Umbilical cord (tissue), 2 donors: ENCODE data around the gene FOXP4. TPM values are rescaled to one million over a fixed set of nuclear protein-coding genes. Genes with fewer than 3 reads are reported as not detected.
"Not testable (repeated sequence)": the region's sequence is repeated elsewhere in the genome, so short reads cannot be mapped to it uniquely, and the experiment has no call there.

Source experiments
- DNase-seq: peaks from one replicate; pipeline ENCODE4 v3.0.0-alpha.2; 2015; ENCODE audit warnings: low spot score
- total RNA-seq: library from RNA; depleted of rRNA; stranded (reverse); fragments of >200 nt; gene quantifications from one replicate; pipeline ENCODE4 v1.2.3, GENCODE V29; 2014; ENCODE audit warnings: low replicate concordance; ENCODE audit not compliant: insufficient read depth

The FOXP4 gene
- total RNA-seq, 1 donor from 2014 or later, result 0.72 TPM

DNA sequence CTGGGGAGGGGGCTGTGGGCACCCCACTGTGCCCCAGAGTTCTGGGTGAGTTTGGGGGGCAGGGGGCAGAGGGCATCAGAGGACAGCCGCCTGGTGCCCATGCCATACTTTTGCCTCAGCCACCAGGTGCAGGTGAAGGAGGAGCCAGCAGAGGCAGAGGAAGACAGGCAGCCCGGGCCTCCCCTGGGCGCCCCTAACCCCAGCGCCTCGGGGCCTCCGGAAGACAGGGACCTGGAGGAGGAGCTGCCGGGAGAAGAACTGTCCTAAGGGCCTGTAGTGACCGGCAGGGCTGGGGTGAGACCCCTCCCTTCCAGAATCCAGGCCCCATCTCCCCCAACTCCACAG lies 52.5 kb downstream of the FOXP4 start:
- DNase-seq, result no peak

DNA sequence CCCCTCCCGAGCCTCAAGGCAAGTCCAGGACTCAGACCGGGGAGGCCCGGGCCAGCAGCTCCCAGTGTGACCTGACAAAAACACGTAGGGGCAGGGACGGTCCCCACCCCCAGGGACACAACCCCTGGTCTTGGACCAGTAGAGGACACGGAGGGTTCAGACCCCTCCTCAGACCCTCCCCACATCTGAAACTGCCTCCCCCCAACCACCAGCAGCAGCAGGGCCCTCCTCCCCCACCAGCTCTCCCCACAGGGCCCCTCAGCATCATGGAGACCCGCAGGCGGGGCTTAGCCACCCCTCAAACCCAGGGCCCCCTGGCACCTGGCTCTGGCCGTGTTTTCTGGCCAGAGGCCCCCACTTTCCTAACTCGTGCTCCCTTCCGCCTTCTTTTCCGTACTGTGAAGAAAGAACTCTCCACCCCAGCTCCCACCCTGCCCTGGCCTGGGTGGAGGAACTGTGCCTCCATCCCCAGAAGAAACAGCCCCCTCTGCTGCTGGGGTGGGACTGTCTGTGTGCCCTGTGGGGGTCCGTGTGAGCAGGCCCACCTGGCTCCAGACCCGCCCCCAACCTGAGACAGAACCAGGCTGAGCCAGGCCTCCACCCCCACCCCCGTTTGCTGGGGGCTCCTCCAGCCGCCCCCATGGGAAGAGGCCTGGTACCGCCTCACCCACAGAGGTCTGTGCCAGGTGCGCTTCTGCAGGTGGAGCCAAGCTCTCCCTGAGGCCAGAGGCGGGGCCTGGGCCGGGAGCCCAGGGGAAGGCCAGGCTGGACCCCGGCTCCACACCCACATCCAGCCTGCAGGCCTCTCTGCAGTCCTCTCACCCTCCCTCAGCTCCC lies 53.1 kb downstream of the FOXP4 start:
- DNase-seq, result no peak

DNA sequence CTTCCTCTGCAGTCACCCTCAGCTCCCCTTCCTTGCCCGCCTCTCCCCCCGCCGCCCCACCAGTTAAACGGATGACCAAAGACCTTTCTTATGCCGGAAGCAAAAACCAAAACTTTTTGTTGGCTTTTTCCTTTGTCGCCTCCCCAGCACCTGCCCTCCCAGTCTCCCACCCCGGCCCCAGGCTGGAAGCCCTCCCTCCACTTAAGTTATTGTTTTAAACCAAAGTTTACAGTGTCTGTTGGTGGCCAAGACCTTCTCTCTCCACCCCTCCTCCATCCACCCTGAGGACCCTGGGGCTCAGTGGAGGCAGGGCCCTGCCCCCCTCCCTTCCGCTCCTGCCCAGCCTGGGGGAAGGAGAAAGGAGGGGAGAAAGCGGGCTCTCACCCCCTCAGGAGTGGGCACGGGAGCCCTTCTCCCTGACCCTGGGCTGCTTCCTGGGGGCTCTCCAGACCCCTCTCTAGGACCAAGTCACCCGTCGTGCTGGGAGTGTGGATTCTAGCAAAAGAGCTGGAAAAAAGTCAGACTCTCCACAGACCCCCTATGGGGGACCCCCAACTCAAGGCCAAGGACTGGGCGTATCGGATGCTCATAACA lies 53.8 kb downstream of the FOXP4 start:
- DNase-seq, result no peak

DNA sequence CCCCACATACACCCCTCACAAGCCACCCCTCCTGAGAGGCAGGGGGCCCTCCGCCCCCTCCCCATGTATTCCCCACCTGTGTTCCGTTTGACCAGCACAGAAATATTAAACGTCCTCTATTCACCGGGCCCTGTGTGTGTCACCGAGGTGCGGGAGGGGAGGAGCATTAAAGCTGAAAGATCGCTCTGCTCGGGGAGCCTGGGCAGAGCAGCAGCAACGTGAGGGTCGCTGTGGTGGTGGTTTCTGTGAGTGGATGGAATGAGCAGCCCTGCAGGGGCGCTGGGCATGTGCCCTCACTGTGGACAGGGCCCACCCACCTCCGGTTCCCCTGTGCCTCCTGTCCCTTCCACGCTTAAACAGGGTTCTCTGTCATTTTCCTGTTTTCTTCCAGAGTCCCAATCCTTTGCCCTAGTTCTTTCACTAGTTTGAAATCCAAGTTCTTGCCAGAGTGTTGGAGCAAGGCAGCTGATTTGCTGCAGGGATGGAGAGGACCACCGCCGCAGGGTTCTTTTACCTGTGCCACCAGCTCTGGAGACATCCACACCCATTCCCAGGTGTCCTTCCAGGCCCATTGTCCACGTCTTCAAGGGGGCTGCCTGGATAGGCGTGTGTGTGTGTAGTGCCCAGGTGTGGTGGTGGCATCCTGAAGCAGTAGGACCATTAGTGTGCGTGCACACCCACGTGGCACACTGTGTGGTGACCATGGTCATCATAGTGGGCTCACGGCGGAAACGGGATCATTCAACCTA lies 54.5 kb downstream of the FOXP4 start:
- DNase-seq, result no peak

DNA sequence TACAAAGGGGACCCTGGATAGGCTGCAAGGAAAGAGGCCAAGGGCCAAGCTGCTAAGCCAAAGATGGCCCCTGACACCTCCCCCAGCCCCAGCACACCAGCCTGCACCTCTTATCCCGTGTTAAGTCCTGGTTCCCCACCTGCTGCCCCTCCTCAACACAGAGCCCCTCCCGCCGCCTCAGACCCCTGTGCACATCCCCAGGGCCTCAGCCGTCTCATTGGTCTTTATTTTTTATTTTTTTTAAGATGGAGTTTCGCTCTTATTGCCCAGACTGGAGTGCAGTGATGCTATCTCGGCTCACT lies 55.0 kb downstream of the FOXP4 start:
- DNase-seq, result no peak

DNA sequence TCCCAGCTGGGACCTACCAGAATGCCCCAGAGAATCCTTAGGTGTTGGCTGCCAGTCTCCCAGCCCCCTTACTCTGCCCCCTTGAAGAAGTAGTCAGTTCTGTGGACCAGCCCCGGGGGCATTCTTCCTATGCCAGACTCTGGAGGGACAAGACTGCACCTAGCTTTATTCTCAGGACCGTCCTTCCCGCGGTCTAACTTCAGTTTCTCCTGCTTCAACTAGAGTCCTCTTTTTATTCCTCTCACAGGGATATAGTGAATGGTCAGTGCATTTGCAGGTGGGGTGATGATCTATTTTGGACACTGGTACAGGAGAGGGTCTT lies 56.2 kb downstream of the FOXP4 start:
- DNase-seq, result no peak

DNA sequence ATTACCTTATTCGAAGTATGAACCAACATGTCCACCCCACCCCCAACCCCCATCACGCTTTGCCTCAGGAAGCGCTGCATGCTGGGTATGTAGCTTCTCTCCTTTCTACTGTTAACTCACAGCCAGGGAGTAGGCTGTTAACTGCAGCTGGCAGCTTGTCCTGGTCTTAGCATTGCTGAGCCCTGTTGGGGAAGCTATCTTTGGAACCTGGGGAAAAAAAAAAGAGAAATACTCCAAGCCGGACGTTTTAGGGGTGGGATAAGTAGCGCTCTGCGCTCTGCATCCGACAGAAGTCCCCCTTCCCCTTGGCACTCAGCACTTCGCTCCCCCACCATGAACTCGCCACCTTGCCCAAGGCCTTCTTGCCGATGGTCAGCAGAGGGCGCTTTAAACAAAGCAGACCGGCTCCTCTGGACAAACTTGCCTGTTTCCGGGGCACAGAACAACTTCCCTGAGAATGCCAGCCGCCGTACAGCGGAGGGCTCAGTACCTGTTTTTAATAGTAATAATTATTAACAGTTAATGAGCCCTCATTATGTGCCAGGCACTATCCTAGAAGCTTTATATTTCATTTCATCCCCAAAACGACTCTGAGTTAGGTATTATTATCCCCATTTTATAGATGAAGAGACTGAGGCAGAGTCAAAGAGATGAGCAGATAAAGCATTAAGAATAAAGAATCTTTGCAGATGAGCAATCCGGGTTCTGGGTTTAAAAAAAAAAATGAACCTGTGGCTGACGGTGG lies 56.9 kb downstream of the FOXP4 start:
- DNase-seq, result peak; percentile 93

DNA sequence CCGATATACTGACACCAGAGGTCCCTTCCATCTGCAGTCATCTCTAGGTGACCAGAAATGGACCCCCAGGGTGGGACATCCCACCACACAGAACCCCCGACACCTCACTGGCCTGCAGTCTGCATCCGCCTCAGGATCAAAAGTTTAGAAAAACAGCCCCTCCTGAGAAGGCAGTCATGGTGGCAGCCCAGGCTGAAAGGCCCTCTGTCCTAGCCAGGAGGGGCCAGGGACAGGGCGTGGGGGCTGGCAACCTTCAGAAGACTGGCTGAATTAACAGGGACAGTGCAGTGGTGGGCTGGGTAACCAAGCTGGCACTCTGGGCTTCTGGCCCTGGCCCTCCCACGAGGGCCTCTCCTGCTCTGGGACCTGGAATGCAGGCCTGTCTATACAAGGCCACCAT lies 57.8 kb downstream of the FOXP4 start:
- no peak for DNase-seq

DNA sequence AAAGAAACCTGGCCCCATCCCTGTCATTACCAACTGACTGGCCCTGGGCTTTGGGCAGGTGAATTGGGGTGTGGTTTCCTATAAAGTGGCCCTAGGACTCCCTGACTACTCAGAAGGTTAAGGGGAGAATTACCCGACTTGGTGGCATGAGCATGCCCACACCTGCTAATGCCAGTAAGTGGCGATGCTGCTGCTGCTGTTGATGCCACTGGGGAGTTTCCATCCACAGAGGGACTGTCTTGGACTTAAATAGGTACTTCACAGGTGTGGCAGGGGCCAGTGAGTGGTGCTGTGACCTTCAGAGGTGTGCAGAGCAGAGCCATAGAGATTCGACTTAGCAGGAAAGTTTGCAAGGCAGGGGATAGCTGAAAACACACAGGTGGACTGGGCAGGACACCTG lies 59.5 kb downstream of the FOXP4 start:
- no peak for DNase-seq

DNA sequence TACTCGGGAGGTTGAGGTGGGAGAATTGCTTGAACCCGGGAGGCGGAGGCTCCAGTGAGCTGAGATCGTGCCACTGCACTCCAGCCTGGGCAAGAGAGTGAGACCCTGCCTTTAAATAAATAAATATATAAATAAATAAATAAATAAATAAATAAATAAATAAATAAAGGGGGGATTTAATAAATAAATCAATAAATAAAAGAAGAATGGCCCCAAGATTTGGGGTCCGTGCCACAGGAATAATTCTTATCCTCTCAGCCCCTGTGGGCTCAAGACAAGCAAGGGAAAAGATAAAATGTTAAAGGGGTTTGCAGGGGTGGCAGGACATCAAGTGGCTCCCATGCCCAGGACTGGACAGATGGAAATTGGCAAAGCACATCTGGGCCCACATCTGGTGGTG lies 60.9 kb downstream of the FOXP4 start:
- DNase-seq, result no peak

DNA sequence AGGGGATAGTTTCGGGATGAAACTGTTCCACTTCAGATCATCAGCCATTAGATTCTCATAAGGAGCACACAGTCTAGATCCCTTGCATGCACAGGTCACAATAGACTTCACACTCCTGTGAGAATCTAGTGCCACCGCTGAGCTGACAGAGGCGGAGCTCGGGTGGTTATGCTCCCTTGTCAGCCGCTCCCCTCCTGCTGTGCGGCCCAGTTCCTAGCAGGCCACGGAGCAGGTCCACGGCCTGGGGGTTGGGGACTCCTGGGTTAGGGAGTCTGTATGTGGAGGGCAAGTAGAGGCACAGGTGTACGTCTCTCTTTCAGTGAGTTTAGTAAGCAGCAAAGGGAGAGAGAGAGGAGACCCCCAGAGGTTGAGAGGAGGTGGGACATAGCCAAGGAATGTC lies 61.6 kb downstream of the FOXP4 start:
- DNase-seq, result no peak

DNA sequence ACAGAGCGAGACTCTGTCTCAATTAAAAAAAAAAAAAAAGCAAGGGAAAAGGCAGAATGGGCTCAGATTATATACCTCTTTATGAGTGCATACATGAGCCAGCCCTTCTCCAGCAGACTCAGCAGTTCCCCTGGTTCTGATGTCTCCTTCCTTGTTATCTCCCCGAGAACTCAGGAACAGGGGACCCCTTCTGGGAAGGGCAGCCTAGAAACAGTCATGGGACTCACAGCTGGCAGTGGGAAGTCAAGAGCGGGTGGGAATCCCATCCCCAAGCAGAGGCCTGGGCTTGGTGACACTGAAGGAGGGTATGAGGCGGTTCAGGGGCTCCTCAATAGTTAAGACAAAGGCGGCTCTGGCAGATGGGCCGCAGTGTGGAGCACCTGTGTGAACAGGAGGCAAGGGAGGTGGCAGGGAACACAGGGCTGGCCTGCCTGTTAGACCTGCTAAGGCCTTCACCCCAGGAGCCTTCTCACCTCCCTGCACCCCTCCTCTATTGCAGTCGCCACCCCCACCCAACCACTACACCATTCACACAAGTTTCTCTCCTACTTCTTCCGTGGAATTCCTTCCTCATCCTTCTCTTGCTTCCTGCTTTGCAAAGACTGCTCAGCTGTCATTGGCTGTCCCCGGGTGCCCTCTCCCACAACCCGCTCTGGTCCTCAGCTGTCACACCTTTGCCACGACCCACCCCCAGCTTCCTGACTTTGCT lies 62.4 kb downstream of the FOXP4 start:
- DNase-seq, result no peak

DNA sequence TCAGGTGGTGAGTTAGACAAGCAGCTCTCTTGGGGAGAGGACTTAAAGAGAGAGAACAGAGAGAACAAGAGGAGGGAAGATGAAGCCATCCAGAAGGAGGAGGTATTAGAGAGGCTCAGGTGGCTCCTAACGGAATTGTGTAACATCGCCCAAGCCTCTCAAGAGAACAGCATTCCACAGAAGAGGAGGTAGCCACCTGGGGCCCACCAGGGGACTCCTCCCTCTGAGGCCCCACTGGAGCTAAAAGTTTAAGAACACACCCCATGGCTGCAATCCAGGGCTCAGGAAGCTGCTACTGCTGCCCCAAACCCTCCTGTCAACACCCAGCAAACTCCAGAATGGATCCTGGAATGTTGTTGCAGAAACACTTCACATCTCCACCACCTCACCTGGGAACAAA lies 68.5 kb downstream of the FOXP4 start:
- no peak for DNase-seq

DNA sequence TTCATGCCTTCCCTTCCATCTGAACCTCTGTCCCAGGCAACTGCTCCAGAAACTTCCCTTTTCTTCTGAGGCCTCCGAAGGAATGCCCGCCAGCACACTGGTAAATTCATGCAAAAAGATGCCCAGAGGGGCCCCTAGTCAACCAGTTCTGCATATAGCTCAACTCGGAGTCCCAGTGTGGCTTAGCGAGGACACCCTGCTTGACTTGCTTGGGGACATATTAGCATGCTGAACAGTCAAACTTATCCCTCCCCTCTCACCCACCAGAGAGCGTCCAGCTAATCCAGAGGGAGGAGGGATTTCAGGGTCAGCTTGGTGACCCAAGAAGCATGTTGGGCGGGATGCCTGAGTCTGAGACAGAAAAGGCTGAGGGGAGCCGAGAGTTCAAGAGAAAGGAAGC lies 69.1 kb downstream of the FOXP4 start:
- no peak for DNase-seq

DNA sequence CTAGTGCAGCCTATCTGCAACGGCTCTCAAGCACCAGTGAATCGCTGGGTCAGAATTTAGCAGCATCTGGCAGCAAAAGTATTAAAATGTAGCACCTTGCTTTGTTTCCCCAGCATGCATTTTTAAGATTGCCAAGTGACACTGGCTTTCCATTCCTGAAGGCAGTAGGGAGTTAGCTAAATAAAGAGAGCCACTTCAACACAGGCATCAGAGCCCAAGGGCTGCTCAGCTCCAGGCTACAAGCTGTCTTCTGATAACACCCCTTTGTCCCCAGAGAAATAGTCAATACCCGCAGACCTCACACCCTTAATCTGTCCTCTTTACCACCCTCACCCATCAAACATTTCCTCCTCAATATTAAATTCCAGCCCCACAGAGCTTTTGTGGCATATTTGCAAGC lies 72.4 kb downstream of the FOXP4 start:
- no peak for DNase-seq

DNA sequence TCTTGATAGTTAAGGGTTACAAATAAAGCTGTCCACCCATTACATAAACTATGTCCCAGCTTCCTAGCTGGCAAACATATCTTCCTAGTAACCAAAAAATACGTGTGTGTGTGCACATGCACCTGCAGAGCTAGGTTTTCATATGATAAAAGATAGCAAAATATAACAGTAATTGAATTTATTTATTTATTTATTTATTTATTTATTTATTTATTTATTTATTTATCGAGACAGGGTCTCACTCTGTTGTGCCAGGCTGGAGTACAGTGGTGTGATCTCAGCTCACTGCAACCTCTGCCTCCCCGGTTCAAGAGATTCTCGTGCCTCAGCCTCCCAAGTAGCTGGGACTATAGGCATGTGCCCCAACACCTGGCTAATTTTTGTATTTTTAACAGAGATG lies 73.0 kb downstream of the FOXP4 start:
- DNase-seq, result not testable (repeated sequence)

DNA sequence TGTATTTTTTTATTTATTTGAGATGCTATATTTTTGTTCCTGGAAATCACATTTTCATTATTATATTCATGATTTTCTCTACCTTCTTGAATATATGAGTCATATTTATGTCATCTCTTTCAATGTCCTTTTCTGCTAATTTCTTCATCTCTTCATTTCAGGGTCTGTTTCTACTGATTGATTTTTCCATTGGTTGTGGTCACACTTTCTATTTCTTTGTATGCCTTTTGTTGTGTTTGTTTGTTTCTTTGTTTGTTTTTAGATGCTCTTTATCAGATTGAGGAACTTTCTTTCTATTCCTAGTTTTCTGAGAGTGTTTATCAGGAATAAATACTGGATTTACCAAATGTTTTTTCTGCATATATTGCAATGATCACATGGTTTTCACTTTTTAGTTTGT lies 75.2 kb downstream of the FOXP4 start:
- DNase-seq, result no peak

DNA sequence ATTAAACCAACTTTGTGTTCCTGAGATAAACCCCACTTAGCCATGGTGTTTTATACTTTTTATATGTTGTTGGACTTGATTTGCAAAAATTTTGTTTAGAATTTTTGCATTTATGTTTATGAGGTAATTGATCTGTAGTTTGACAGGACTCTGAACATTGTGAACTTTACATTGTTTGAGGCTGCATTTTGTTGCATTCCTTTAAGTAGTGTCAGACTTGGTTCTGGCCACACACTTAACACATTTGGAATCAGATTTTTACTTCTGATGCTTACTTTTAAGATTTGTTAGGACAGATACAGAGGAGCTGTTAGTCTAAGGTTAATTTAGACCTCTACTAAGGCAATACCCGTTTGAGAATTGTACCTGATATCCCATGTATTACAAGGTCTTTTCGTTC lies 75.6 kb downstream of the FOXP4 start:
- no peak for DNase-seq

DNA sequence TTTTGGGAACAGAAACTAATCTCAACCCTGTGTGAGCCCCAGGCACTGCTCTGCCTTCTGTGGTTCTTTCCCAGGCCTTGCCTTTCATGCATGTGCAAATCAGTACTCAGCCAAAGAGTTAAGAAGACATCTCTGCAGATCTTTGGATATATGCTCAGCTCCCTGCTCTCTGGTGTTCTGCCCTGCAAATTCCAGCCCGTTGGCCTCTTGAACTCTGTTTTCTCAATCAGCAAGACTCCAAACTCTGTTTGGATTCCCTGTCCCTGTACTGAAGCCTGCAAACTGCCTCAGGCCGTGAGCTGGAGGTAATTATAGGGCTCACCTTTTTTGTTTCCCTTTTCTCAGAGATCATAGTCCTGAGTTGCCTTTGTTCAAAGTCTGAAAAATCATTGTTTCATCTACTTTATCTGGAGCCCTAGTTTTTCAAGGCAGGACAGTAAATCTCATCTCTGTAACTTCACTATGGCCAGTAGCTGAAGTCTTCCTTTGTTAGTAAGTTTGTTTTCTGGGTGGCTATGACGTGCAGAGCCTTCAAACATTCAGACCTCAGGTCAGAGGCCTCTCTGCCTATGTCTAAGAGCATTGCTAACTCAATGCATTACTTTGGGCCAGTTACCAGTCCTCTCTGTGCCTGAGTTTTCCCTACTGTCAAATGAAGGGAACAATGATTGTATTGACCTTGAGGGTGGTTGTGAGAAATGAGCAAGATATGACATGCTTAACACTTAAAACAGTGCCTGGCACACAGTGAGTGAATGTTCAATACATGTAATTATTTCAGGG lies 76.2 kb downstream of the FOXP4 start:
- peak; percentile 34 for DNase-seq

DNA sequence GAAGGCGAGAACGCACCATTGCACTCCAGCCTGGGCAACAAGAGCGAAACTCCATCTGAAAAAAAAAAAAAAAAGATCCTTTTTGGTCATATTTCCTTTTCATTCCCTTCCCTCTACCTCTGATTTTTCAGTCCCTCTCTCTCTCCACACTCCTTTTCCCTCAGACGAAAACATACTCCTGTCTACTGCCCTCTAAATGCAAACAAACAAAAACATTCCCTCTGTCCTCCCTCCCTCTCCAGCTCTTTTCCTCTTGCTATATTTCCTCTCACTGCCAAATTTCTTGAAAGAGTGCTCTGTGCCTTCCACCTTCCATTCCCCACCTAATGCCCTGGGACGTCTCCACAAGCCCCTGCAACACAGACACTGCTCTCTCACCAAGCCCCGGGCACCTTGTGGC lies 77.1 kb downstream of the FOXP4 start:
- no peak for DNase-seq
